ENCODE data around the gene PLEKHG2.
"Not testable (repeated sequence)": the region's sequence is repeated elsewhere in the genome, so short reads cannot be mapped to it uniquely, and the experiment has no call there.

The PLEKHG2 gene

GRCh38 chr19:39412100-39412866 is at the start of gene PLEKHG2:
TSS of gene PLEKHG2 (plus strand) at chr19:39412669. CDS start at chr19:39414087, 1,418 bp downstream.
- peak; percentile 99 for DNase-seq (ENCODE audit: low spot score)

- no peak for DNase-seq (ENCODE audit: low spot score)
These were observed 49.5 kb upstream of the PLEKHG2 start for GRCh38 chr19:39362682-39363657.

GRCh38 chr19:39363901-39364457 is 48.5 kb upstream of the PLEKHG2 start:
- DNase-seq (ENCODE audit: low spot score) = peak; percentile 99

GRCh38 chr19:39365531-39365930 is 46.9 kb upstream of the PLEKHG2 start:
- DNase-seq (ENCODE audit: low spot score) = no peak

- DNase-seq (ENCODE audit: low spot score) = no peak
These were observed 43.3 kb upstream of the PLEKHG2 start for GRCh38 chr19:39369200-39369599.

- DNase-seq (ENCODE audit: low spot score) = no peak
These were observed 41.7 kb upstream of the PLEKHG2 start for GRCh38 chr19:39370735-39371134.

- peak; percentile 69 for DNase-seq (ENCODE audit: low spot score)
These were observed 40.2 kb upstream of the PLEKHG2 start for GRCh38 chr19:39372047-39372802.

GRCh38 chr19:39372941-39373340 is 39.5 kb upstream of the PLEKHG2 start:
- no peak for DNase-seq (ENCODE audit: low spot score)

GRCh38 chr19:39375929-39376328 is 36.5 kb upstream of the PLEKHG2 start:
- DNase-seq (ENCODE audit: low spot score) = no peak

GRCh38 chr19:39377373-39378362 is 34.8 kb upstream of the PLEKHG2 start:
- DNase-seq (ENCODE audit: low spot score) = no peak

- DNase-seq (ENCODE audit: low spot score) = not testable (repeated sequence)
These were observed 33.1 kb upstream of the PLEKHG2 start for GRCh38 chr19:39379366-39379765.

- DNase-seq (ENCODE audit: low spot score) = peak; percentile 64
These were observed 32.5 kb upstream of the PLEKHG2 start for GRCh38 chr19:39379865-39380396.

GRCh38 chr19:39380521-39381502 is 31.7 kb upstream of the PLEKHG2 start:
- DNase-seq (ENCODE audit: low spot score) = no peak

GRCh38 chr19:39381910-39382611 is 30.4 kb upstream of the PLEKHG2 start:
- no peak for DNase-seq (ENCODE audit: low spot score)

- DNase-seq (ENCODE audit: low spot score) = no peak
These were observed 29.3 kb upstream of the PLEKHG2 start for GRCh38 chr19:39382991-39383828.

GRCh38 chr19:39384839-39385568 is 27.5 kb upstream of the PLEKHG2 start:
- no peak for DNase-seq (ENCODE audit: low spot score)
